ENCODE measurements around the gene INTS6. TPM values are rescaled to one million over a fixed set of nuclear protein-coding genes. Genes with fewer than 3 reads are reported as not detected.

INTS6 gene
- total and polyA plus RNA-seq, 2 experiments from 2014 or later: 18.2 to 59.4 TPM

DNA sequence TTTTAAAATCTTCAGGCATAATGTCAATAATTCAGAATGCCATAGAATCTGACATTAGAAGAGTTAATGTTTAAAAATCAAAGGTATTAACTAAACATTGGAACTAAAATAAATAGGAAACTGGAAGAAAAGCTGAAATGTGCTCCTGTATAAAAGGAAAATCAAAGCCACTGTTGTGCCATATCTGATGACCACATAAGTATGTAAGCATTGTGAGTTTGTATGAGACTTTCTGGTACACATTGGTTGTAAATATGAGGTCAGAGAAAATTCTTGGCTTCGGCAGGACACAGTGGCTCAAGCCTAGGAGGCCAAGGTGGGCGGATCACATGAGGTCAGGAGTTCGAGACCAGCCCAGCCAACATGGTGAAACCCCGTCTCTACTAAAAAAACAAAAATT, 48.3 kb upstream of the INTS6 start:
- peak; percentile 23 for DNase-seq
- no peaks in the 10 kb centered on the region for H3K9me3 ChIP-seq (ENCODE audit: low read depth)
- H3K27ac ChIP-seq: no peak overlapping the region
- no peaks in the 10 kb centered on the region for H4K20me1 ChIP-seq (ENCODE audit: insufficient read depth)
- TF ChIP-seq EZH2phosphoT487 (IDR thresholded peaks at IDR 0.05; ENCODE audit: insufficient read depth, low read depth) (no peak), EZH2 (IDR thresholded peaks at IDR 0.05; ENCODE audit: insufficient read depth, poor library complexity, severe bottlenecking) (no peak)
- WGBS, 2 experiments (ENCODE audit: low coverage in 1 of 2, low lambda C conversion rate in 2 of 2, missing lambda C conversion rate in 2 of 2): 87 to 93% methylated on average over 4 of the region's 4 CpGs
- no peaks in the 10 kb centered on the region for H3K36me3 ChIP-seq (ENCODE audit: low read depth)
- no peaks in the 10 kb centered on the region for H3K79me2 ChIP-seq (ENCODE audit: insufficient read depth)
- in situ Hi-C loops (cut with MboI): no loop called here
- no peak overlapping the region for H2AFZ ChIP-seq
- no peak overlapping the region for H3K4me2 ChIP-seq (ENCODE audit: unreplicated experiment)
- H3K9ac ChIP-seq: no peak overlapping the region
- no peak overlapping the region for H3K4me3 ChIP-seq
- H3K4me1 ChIP-seq (ENCODE audit: insufficient read depth): peaks cover 16% of the 10 kb centered on the region
- H3F3A ChIP-seq (ENCODE audit: insufficient read depth): peaks cover 24% of the 10 kb centered on the region
- no peaks in the 10 kb centered on the region for H3K27me3 ChIP-seq (replicated peaks; ENCODE audit: insufficient read depth)
- no peaks in the 10 kb centered on the region for H3K9me2 ChIP-seq (ENCODE audit: insufficient read depth)

DNA sequence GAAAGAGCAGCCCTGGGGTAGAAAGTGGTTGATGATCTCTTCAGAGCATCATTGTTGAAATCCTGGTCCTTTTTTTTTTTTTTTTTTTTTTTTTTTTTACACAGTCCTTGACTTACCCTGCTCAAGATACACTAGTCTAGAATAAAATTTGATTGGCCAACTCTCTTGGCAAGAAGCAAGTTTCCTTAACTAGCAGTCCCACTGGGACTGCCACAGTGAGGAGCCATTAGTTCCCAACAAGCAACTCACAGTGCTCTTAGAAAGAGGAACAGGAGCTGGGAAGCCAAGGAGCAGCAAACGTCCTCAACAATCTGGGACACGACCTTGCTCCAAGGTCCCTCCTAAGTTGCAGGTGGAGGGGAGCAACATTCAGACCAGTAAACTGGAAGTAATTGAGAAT, 47.9 kb upstream of the INTS6 start:
- Histone ChIP-seq H3K4me3 (no peak overlapping the region), H3K79me2 (ENCODE audit: insufficient read depth) (no peaks in the 10 kb centered on the region), H3K27ac (no peak overlapping the region), H3K9ac (no peak overlapping the region), H3K4me1 (ENCODE audit: insufficient read depth) (peaks cover 16% of the 10 kb centered on the region), H4K20me1 (ENCODE audit: insufficient read depth) (no peaks in the 10 kb centered on the region), H2AFZ (no peak overlapping the region), H3K9me3 (ENCODE audit: low read depth) (no peaks in the 10 kb centered on the region), H3K4me2 (ENCODE audit: unreplicated experiment) (no peak overlapping the region), H3K27me3 (replicated peaks; ENCODE audit: insufficient read depth) (no peaks in the 10 kb centered on the region), H3F3A (ENCODE audit: insufficient read depth) (peaks cover 24% of the 10 kb centered on the region), H3K9me2 (ENCODE audit: insufficient read depth) (no peaks in the 10 kb centered on the region), H3K36me3 (ENCODE audit: low read depth) (no peaks in the 10 kb centered on the region)
- no peak for DNase-seq
- 53 to 63% methylated on average over 2 of the region's 2 CpGs for WGBS, 2 experiments (ENCODE audit: low coverage in 1 of 2, low lambda C conversion rate in 2 of 2, missing lambda C conversion rate in 2 of 2)
- TF ChIP-seq EZH2phosphoT487 (IDR thresholded peaks at IDR 0.05; ENCODE audit: insufficient read depth, low read depth): no peak
- TF ChIP-seq EZH2 (IDR thresholded peaks at IDR 0.05; ENCODE audit: insufficient read depth, poor library complexity, severe bottlenecking): no peak
- in situ Hi-C loops (cut with MboI): no loop called here

DNA sequence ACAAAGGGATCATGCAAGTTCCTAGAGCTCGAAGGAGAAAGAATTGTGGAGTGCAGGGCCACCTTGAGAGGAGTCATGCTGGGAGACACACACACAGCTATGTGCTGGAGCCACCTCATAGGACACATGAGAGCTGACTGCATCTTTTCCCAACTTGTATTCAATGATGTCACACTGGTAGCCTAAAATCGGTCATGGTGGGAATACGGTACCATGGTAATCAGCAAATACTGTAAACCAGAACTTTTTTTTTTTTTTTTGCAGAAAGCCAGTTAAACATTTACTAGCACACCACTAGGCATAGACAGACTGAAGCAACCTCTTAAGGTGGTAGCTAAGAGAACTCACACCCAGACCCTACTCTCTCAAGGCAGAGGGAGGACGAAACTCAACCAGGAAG, 47.0 kb upstream of the INTS6 start:
- no peaks in the 10 kb centered on the region for H3K9me2 ChIP-seq (ENCODE audit: insufficient read depth)
- WGBS, 2 experiments (ENCODE audit: low coverage in 1 of 2, low lambda C conversion rate in 2 of 2, missing lambda C conversion rate in 2 of 2): 96 to 100% methylated on average over 4 of the region's 4 CpGs
- no peak for DNase-seq
- H3F3A ChIP-seq (ENCODE audit: insufficient read depth): peaks cover 24% of the 10 kb centered on the region
- H2AFZ ChIP-seq: no peak overlapping the region
- no peaks in the 10 kb centered on the region for H4K20me1 ChIP-seq (ENCODE audit: insufficient read depth)
- in situ Hi-C loops (cut with MboI): no loop called here
- no peaks in the 10 kb centered on the region for H3K36me3 ChIP-seq (ENCODE audit: low read depth)
- TF ChIP-seq EZH2 (IDR thresholded peaks at IDR 0.05; ENCODE audit: insufficient read depth, poor library complexity, severe bottlenecking): no peak
- no peak for TF ChIP-seq EZH2phosphoT487 (IDR thresholded peaks at IDR 0.05; ENCODE audit: insufficient read depth, low read depth)
- no peak overlapping the region for H3K9ac ChIP-seq
- H3K27me3 ChIP-seq (replicated peaks; ENCODE audit: insufficient read depth): no peaks in the 10 kb centered on the region
- H3K79me2 ChIP-seq (ENCODE audit: insufficient read depth): no peaks in the 10 kb centered on the region
- no peaks in the 10 kb centered on the region for H3K9me3 ChIP-seq (ENCODE audit: low read depth)
- H3K4me2 ChIP-seq (ENCODE audit: unreplicated experiment): no peak overlapping the region
- no peak overlapping the region for H3K27ac ChIP-seq
- H3K4me3 ChIP-seq: no peak overlapping the region
- H3K4me1 ChIP-seq (ENCODE audit: insufficient read depth): peaks cover 16% of the 10 kb centered on the region

DNA sequence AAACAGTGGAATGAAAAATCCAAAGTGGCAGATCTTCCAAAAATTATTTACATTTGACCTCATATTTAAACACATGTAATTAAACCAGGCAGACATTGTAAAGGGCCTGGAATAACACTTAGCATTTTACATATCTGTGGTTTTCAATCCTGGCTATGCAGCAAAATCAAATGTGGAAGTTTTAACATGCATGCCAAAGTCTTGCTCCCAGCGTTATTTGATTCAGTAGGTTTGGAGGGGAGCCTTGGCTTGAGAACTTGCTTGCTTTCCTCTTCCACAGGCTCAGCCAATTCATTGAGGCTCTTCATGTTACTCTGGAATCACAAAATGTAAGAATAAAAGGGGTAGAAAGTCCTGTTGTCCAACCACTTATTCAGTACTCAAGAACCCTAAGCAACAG, 42.5 kb upstream of the INTS6 start:
- no peak for DNase-seq
- WGBS, 2 experiments (ENCODE audit: low coverage in 1 of 2, low lambda C conversion rate in 2 of 2, missing lambda C conversion rate in 2 of 2): 43 to 50% methylated on average over 1 of the region's 1 CpG
- Histone ChIP-seq H3K9ac (no peak overlapping the region), H2AFZ (no peak overlapping the region), H3K36me3 (ENCODE audit: low read depth) (no peaks in the 10 kb centered on the region), H3K27me3 (replicated peaks; ENCODE audit: insufficient read depth) (no peaks in the 10 kb centered on the region), H3F3A (ENCODE audit: insufficient read depth) (no peaks in the 10 kb centered on the region), H3K9me2 (ENCODE audit: insufficient read depth) (no peaks in the 10 kb centered on the region), H3K4me2 (ENCODE audit: unreplicated experiment) (no peak overlapping the region), H4K20me1 (ENCODE audit: insufficient read depth) (no peaks in the 10 kb centered on the region), H3K79me2 (ENCODE audit: insufficient read depth) (no peaks in the 10 kb centered on the region), H3K27ac (no peak overlapping the region), H3K9me3 (ENCODE audit: low read depth) (no peaks in the 10 kb centered on the region), H3K4me3 (no peak overlapping the region), H3K4me1 (ENCODE audit: insufficient read depth) (peaks cover 9% of the 10 kb centered on the region)
- TF ChIP-seq EZH2phosphoT487 (IDR thresholded peaks at IDR 0.05; ENCODE audit: insufficient read depth, low read depth): no peak
- no peak for TF ChIP-seq EZH2 (IDR thresholded peaks at IDR 0.05; ENCODE audit: insufficient read depth, poor library complexity, severe bottlenecking)
- in situ Hi-C loops (cut with MboI): no loop called here

DNA sequence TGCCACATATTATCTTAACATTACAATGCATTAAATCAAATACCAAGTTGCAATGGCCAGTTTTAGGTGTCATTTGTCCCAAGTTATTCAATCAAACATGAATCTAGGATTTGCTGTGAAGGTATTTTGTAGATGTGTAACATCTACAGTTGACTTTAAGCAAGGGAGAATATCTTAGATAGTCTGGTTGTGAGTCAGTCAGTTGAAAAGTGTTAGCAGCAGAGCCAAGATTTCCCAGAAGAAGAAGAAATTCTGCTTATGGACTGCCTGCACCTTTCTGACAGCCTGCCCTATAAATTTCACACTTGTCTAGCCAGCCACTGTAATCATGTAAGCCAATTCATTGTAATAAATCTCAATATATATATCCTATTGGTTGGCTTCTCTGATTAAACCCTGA, 41.3 kb upstream of the INTS6 start:
- no peaks in the 10 kb centered on the region for H3K36me3 ChIP-seq (ENCODE audit: low read depth)
- no peak overlapping the region for H3K9ac ChIP-seq
- in situ Hi-C loops (cut with MboI): no loop called here
- no peaks in the 10 kb centered on the region for H3F3A ChIP-seq (ENCODE audit: insufficient read depth)
- H3K4me3 ChIP-seq: no peak overlapping the region
- no peaks in the 10 kb centered on the region for H3K79me2 ChIP-seq (ENCODE audit: insufficient read depth)
- TF ChIP-seq EZH2phosphoT487 (IDR thresholded peaks at IDR 0.05; ENCODE audit: insufficient read depth, low read depth): no peak
- TF ChIP-seq EZH2 (IDR thresholded peaks at IDR 0.05; ENCODE audit: insufficient read depth, poor library complexity, severe bottlenecking): no peak
- H3K9me3 ChIP-seq (ENCODE audit: low read depth): no peaks in the 10 kb centered on the region
- H3K4me2 ChIP-seq (ENCODE audit: unreplicated experiment): no peak overlapping the region
- no peaks in the 10 kb centered on the region for H3K9me2 ChIP-seq (ENCODE audit: insufficient read depth)
- no peak overlapping the region for H2AFZ ChIP-seq
- H4K20me1 ChIP-seq (ENCODE audit: insufficient read depth): no peaks in the 10 kb centered on the region
- peaks cover 9% of the 10 kb centered on the region for H3K4me1 ChIP-seq (ENCODE audit: insufficient read depth)
- peak; percentile 60 for DNase-seq
- peak overlapping the region; percentile 5; the same call in 1 of the 2 replicates for H3K27ac ChIP-seq
- H3K27me3 ChIP-seq (replicated peaks; ENCODE audit: insufficient read depth): no peaks in the 10 kb centered on the region
